HAP-1 (cell line): ENCODE results near the gene KRTAP5-2.
"Not testable (repeated sequence)": the region's sequence is repeated elsewhere in the genome, so short reads cannot be mapped to it uniquely, and the experiment has no call there.

Source experiments
- DNase-seq, 2 experiments: peaks; one replicate each; pipeline ENCODE4 v3.0.0-alpha.2; 2016 to 2020; ENCODE audit warnings: low spot score in 2 of 2
- H3K27me3 ChIP-seq: fragments of 250-450 bp; sonication (Bioruptor Pico); 2 replicates; pipeline ENCODE4 v1.5.1; 2020; ENCODE audit warnings: low read depth, mild to moderate bottlenecking, moderate library complexity
- H3K36me3 ChIP-seq: fragments of 250-450 bp; sonication (Bioruptor Pico); replicated peaks from 2 replicates; pipeline ENCODE4 v1.5.1; 2020; ENCODE audit warnings: mild to moderate bottlenecking
- H3K4me1 ChIP-seq: fragments of 250-450 bp; sonication (Bioruptor Pico); 2 replicates; pipeline ENCODE4 v1.5.1; 2020; ENCODE audit warnings: mild to moderate bottlenecking
- H3K4me3 ChIP-seq: fragments of 250-450 bp; sonication (Bioruptor Pico); 2 replicates; pipeline ENCODE4 v1.5.1; 2020; ENCODE audit warnings: mild to moderate bottlenecking, moderate library complexity
- H3K9me3 ChIP-seq: fragments of 250-450 bp; sonication (Bioruptor Pico); 2 replicates; pipeline ENCODE4 v1.5.1; 2020; ENCODE audit warnings: mild to moderate bottlenecking, moderate library complexity
- in situ Hi-C: fragments of 300-500 bp; cut with MboI; formaldehyde crosslinking; loops from 3 replicates; pipeline ENCODE4 v1.14.3; 2020; ENCODE audit warnings: low sequenced_read_pairs, inconsistent platforms, mixed read lengths

The KRTAP5-2 gene

DNA sequence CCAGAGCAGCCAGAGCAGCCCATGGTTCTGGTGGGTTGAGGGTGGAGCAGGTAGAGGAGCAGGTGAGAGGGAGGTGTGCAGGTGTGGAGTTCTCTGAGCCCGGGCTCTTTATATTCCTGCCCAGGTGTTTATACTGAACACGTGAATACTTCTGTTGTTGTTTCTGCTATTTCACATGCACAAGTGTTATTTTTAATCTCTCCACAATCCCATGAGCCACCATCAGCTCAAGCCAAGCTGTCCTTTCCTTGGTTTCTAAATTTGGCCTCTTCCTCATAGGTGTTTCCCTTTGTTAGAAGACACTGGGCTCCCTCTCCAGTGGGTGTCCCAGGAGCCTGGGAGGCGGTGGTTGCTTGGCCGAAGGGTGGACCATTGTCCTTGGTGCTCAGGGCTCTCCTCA is 10.3 kb upstream of the KRTAP5-2 start, which contains the start of gene KRTAP5-3:
TSS of gene KRTAP5-3 (minus strand) at position 101 of the 400 bp plus-strand sequence. CDS start at position 23, 78 bp downstream.
- Histone ChIP-seq H3K4me3 (no peak within 1 kb of the TSS), H3K36me3 (no peaks in the 10 kb centered on the region), H3K9me3 (no peaks in the 10 kb centered on the region), H3K27me3 (no peaks in the 10 kb centered on the region), H3K4me1 (no peaks in the 10 kb centered on the region)
- in situ Hi-C loops, result no loop called here
- DNase-seq, result no peak

DNA sequence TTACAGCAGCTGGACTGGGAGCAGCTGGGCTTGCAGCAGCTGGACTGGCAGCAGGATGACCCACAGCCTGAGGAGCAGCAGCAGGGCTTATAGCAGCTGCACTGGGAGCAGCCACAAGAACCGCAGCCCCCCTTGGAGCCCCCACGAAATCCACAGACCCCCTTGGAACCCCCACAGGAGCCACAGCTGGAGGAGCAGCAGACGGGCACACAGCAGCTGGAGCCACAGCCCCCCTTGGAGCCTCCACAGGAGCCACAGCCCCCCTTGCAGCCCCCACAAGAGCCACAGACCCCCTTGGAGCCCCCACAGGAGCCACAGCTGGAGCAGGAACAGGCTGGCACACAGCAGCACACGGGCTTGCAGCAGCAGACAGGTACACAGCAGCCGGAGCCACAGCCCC is 9.8 kb upstream of the KRTAP5-2 start:
- in situ Hi-C loops, H3K4me3 ChIP-seq, DNase-seq, H3K9me3 ChIP-seq, H3K27me3 ChIP-seq, H3K4me1 ChIP-seq, H3K36me3 ChIP-seq: not testable (repeated sequence)

DNA sequence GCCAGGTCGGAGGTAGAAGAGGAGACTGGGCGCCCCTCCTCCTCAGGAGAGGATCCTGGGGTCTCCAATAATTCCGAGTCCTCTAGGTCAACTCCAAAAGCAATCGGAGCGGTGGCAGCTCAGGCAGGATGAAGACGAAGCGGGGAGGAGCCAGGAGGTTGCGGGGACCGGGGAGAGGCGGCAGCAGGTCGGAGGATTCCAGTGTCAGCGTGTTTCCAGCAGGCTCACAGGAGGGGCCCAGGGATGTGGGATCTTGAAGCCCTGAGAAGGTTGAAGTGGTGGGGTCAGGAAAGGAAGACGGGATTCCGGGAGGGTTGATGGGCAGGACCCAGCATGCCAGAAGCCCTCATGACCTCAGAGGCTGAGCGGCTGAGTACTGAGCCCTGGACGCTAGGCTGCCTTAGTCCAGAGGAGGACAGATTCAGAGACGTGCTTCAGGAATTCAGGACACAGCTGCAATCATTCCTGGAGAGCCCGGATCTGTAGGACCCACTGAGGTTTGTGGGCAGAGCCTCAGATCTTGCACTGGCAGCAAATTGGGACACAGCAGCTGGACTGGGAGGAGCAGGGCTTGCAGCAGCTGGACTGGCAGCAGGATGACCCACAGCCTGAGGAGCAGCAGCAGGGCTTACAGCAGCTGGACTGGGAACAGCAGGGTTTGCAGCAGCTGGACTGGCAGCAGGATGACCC is 9.2 kb upstream of the KRTAP5-2 start:
- in situ Hi-C loops, DNase-seq, H3K9me3 ChIP-seq, H3K4me1 ChIP-seq, H3K36me3 ChIP-seq, H3K4me3 ChIP-seq, H3K27me3 ChIP-seq: not testable (repeated sequence)

DNA sequence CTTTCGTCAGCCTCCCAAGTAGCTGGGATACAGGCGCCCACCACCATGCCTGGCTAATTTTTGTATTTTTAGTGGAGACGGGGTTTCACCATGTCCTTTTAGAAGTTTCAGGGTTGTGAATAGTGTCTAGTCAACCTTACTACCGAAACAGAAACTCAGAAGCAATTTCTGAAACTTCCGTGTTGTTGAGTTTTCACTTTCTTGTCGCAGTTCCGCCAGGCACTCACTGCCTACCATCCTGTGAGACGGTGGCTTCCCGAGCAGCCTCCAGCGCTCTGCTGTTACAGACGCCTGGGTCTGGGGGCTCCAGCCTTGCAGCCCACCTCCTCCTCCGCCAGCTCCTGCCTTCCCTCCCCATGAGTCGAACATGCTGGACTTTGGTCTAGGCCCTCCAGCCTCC is 7.8 kb upstream of the KRTAP5-2 start:
- H3K36me3 ChIP-seq, H3K27me3 ChIP-seq, DNase-seq, H3K9me3 ChIP-seq, in situ Hi-C loops, H3K4me1 ChIP-seq, H3K4me3 ChIP-seq: not testable (repeated sequence)

DNA sequence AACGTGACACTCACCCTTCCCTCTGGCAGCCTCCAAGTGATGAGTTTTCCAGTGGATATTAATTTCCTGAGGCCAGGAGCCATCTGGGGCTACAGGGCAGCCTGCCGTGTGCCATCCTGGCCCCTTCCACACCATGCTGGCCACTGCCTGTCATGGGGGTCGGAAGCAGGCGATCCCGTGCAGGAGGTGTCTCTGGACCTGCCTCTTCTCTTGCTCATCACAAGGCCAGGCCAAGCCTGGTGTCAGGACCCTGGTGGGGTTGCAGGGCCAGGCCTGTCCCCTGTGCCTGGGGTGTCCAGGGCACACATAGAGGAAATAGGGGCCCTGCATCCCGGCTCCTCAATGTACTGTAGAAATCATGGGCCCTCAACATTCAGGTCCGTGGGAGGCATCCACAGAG is 6.6 kb upstream of the KRTAP5-2 start:
- DNase-seq, result no peak
- H3K36me3 ChIP-seq, result no peaks in the 10 kb centered on the region
- no peaks in the 10 kb centered on the region for H3K4me1 ChIP-seq
- H3K4me3 ChIP-seq, result no peak overlapping the region
- H3K9me3 ChIP-seq, result no peaks in the 10 kb centered on the region
- peaks cover 2% of the 10 kb centered on the region; the same call in 1 of the 2 replicates for H3K27me3 ChIP-seq
- in situ Hi-C loops, result no loop called here

DNA sequence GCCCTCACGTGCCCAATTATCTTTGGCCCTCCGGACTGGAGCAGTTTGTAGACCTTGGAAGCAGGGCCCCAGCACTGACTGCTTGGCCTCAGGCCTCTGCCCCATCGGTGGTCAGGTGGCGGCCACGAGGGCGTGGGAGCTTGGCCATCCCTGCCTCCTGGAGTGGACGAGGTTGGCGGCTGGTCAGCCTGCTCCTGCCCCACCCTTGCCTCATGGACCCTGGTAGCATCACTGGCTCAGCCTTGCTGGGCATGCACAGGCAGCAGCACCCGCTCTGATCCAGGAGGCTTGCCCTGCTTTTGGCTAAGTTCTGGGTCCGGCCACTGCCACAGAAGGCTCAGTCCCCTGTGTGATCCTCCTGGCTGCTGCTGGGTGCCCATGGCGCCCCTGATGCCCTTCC is 6.1 kb upstream of the KRTAP5-2 start:
- Histone ChIP-seq H3K36me3 (no peaks in the 10 kb centered on the region), H3K4me3 (no peak overlapping the region), H3K4me1 (no peaks in the 10 kb centered on the region), H3K9me3 (no peaks in the 10 kb centered on the region), H3K27me3 (peaks cover 3% of the 10 kb centered on the region; the same call in 1 of the 2 replicates)
- in situ Hi-C loops, result no loop called here
- DNase-seq, result no peak

DNA sequence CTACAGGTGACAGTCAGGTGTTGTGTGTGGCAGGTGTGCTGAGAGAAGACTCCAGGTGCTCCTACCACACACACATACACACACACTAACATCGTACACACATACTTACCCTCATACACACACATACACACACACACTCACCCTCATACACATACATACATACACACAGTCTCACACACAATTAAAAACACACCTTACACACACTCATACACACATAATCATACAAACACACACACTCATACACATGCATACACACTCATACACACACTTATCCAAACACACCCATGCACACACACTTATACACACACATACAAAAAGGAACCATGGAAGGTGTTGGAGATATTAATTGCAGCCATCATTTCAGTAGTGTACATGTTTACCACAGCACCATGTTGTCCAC is 5.5 kb upstream of the KRTAP5-2 start:
- in situ Hi-C loops, result no loop called here
- Histone ChIP-seq H3K4me1 (no peaks in the 10 kb centered on the region), H3K9me3 (no peaks in the 10 kb centered on the region), H3K36me3 (no peaks in the 10 kb centered on the region), H3K4me3 (no peak overlapping the region), H3K27me3 (peaks cover 3% of the 10 kb centered on the region; the same call in 1 of the 2 replicates)
- DNase-seq, result no peak

DNA sequence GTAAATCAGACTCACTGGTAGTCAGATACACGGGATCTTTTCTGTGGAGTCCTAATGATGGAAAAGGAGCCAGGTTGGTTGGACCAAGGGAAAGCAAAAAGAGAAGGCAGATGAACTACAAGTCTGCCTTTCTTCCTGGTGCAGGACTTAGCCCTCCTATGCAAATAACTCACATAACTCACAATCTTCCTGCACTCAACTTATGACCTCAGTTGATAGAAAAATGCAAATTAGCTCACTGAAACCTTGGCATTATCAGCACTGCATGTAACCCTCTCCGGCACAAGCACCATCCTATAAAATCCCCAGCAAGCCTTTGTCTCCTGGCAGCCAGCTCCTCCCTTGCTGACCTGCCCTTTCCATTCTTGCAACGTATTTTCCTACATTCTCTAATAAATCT is 3.6 kb upstream of the KRTAP5-2 start:
- DNase-seq, H3K4me3 ChIP-seq, H3K9me3 ChIP-seq, H3K27me3 ChIP-seq, H3K4me1 ChIP-seq, H3K36me3 ChIP-seq, in situ Hi-C loops: not testable (repeated sequence)

DNA sequence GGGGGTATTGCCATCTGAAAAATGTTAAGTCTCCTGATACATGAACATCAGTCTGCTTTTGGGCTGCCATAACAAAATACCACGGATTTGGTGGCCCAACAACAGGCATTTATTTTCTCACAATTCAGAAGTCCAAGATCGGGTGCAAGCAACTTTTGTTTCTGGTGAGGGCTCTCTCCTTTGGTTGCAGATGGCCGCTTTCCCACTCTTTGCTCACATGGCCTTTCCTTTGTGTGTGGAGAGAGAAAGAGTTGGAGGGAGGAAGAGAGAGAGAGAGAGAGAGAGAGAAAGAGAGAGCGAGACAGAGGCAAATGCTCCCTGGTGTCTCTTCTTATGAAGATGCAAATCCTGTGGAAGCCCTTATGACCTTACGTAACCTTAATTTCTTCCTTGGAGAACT is 2.5 kb upstream of the KRTAP5-2 start:
- no peak overlapping the region for H3K4me3 ChIP-seq
- no peak for DNase-seq
- in situ Hi-C loops, result no loop called here
- H3K27me3 ChIP-seq, result peaks cover 3% of the 10 kb centered on the region; the same call in 1 of the 2 replicates
- no peaks in the 10 kb centered on the region for H3K9me3 ChIP-seq
- H3K4me1 ChIP-seq, result no peaks in the 10 kb centered on the region
- no peaks in the 10 kb centered on the region for H3K36me3 ChIP-seq

DNA sequence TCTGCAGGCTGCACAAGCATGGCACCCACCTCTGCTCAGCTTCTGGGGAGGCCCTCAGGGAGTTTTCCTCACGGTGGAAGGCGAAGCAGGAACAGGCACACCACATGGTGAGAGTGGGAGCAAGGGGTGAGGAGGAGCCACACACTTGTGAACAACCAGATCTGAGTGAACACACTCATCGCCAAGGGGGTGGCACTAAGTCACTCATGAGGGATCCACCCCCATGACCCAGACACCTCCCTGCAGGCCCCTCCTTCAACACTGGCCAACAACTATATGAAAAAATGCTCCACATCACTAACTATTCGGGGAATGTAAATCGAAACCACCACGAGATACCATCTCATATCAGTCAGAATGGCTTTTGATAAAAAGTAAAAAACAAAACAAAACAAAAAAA is 722 bp upstream of the KRTAP5-2 start:
- H3K4me3 ChIP-seq, result no peak overlapping the region
- no peaks in the 10 kb centered on the region for H3K36me3 ChIP-seq
- no peaks in the 10 kb centered on the region for H3K9me3 ChIP-seq
- peaks cover 10% of the 10 kb centered on the region for H3K27me3 ChIP-seq
- H3K4me1 ChIP-seq, result no peaks in the 10 kb centered on the region
- in situ Hi-C loops, result no loop called here
- no peak for DNase-seq

DNA sequence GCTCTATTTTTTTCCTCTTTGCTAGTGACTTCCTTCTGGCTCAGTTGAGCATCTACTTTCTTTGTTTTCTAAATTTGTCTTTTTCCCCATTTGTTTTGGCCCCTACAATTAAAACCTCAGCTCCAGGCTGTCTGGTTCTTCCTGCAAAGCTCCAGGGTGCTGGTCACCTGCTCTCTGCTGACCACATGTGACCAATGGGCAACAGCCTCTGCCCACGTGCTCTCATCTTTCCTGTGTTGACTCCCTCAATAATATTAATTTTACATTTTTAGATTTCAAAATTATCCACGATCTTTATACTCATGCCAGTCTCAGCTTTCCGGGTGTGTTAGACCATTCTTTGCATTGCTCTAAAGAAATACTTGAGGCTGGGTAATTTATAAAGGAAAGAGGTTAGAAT is 312 bp upstream of the KRTAP5-2 start:
- H3K9me3 ChIP-seq, H3K36me3 ChIP-seq, in situ Hi-C loops, H3K4me3 ChIP-seq, DNase-seq, H3K4me1 ChIP-seq: not testable (repeated sequence)
- H3K27me3 ChIP-seq, result peaks cover 14% of the 10 kb centered on the region

DNA sequence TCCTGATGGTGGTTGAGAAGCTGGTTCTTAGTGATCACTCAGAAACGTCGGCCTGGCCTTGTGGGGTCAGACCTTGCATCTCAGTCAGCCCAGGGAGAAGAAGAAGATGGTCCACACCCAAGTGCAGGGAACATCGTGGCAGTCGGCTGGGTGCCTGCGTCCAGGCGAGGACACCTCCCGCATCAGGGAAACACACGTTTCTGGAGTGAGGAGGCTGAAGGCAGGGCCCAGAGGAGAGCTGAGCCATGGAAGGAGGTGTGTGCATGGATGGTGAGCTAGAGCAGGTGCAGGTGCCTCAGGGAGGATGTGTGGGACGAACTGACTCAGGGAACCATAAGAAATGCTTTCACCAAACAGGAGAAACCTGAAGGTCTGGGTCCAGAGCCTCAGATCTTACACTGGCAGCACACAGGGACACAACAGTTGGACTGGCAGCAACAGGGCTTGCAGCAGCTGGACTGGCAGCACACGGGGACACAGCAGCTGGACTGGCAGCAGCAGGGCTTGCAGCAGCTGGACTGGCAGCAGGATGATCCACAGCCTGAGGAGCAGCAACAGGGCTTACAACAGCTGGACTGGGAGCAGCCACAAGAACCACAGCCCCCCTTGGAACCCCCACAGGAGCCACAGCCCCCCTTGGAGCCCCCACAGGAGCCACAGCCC is 632 bp downstream of the KRTAP5-2 start:
- Histone ChIP-seq H3K27me3 (peaks cover 15% of the 10 kb centered on the region), H3K4me3 (no peak overlapping the region), H3K9me3 (no peaks in the 10 kb centered on the region), H3K36me3 (no peaks in the 10 kb centered on the region), H3K4me1 (no peaks in the 10 kb centered on the region)
- DNase-seq, result no peak
- in situ Hi-C loops, result no loop called here

DNA sequence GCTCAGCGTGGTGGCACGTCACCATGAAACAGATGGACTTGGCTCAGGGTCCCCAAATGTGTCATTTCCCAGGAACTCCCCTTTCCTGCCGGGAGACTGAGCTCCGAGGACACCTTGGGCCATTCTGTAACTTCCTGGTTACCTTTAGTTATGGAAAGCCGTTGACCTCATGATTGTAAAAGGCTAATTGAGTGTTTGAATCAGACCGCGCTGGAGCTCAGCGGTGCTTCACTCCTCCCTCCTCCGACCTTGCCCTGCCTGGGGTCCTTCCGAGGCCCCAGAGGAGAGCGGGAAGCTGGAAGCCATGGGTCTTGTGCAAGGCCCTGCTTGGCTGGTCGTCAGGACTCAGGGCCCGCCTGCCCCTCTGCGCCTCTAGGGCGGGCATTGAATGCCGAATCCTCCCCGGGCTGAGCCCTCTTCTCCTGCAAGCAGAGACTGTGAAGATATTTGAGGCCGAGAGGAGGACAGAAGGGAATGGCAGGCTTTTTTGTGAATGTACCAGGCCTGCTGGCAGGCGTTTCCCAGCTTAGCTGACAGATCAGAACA is 1.4 kb downstream of the KRTAP5-2 start:
- H3K4me3 ChIP-seq, H3K4me1 ChIP-seq, DNase-seq, H3K9me3 ChIP-seq, in situ Hi-C loops, H3K36me3 ChIP-seq: not testable (repeated sequence)
- peaks cover 17% of the 10 kb centered on the region for H3K27me3 ChIP-seq

DNA sequence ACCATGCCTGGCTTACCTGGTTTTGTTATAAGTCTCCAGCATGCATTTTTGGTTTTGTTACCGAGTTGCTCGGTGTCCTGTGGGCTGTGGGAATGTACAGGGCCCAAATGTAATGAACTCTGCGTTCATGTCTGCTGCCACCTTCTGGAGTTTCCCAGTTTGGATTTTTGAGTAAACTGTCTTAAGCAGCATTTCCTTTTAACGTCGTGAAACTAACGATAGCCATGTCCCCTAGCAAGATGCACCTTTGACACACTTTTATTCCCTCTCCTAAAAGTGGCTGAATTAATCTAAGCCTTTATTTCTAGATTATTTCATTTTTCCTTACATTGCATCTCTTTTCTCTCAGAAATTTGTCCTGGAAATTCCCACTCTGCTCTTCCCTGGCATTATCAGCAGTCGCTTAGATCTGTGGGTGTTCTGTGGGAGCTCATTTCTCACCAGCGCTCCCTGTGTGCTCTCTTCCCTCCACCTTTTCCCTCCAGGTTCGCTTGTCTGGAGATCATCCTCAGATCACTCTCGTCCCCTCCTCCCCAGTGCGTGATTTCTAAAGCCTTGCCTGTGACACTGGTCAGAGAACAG is 2.0 kb downstream of the KRTAP5-2 start:
- H3K4me1 ChIP-seq, H3K4me3 ChIP-seq, H3K36me3 ChIP-seq, DNase-seq, H3K9me3 ChIP-seq, in situ Hi-C loops: not testable (repeated sequence)
- H3K27me3 ChIP-seq, result peaks cover 19% of the 10 kb centered on the region
